GM19452 (cell line): Measurements from ENCODE around the gene ARL6IP6.
"Not testable (repeated sequence)": the region's sequence is repeated elsewhere in the genome, so short reads cannot be mapped to it uniquely, and the experiment has no call there.

Source experiments
- ATAC-seq: cut with Tn5 transposase; IDR thresholded peaks from one replicate; pipeline ENCODE4 v1.9.1; 2021; ENCODE audit not compliant: unreplicated experiment

Gene ARL6IP6

DNA sequence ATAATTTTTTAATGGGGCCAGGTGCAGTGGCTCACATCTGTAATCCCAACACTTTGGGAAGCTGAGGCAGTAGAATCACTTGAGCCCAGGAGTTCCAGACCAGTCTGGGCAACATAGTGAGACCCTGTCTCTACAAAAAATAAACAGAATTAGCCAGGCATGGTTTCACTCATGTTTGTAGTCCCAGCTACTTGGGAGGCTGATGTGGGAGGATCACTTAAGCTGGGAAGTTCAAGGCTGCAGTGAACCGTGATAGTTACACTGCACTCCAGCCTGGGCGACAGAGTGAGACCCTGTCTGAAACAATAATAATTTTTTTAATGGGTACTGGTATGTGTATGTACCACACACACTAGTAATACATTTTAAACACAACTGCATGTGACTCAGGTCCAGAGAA lies 2.4 kb downstream of the ARL6IP6 start:
- no peak for ATAC-seq

DNA sequence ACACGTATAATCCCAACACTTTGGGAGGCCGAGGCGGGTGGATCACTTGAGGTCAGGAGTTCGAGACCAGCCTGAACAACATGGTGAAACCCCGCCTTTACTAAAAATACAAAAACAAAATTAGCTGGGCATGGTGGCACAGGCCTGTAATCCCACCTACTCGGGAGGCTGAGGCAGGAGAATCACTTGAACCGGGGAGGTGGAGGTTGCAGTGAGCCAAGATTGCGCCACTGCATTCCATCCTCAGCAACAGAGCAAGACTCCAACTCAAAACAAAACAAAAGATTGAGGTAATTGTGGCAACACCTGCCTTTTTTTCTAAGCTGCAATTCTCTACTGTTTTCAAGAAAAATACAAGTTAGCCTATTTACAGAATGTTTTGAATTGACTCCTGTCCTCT lies 4.2 kb downstream of the ARL6IP6 start:
- not testable (repeated sequence) for ATAC-seq

DNA sequence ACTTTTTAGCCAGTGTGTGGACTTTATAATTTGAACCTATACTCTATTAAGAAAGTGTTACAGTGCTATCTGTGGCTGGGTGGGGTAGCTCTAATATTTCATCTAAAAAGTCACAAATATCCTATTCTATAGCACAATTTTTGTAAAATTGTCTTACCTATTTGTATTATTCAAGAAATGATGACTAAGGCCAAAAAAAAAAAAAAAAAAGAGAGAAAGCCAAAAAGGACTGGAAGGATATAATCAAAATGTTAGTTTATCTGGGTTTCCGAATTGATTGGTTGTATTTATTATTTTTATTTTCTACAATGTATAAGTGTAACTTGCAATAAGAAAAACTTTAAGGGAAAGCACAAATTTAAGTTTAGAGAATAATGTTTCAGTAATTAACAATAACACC lies 5.5 kb downstream of the ARL6IP6 start:
- ATAC-seq = no peak

DNA sequence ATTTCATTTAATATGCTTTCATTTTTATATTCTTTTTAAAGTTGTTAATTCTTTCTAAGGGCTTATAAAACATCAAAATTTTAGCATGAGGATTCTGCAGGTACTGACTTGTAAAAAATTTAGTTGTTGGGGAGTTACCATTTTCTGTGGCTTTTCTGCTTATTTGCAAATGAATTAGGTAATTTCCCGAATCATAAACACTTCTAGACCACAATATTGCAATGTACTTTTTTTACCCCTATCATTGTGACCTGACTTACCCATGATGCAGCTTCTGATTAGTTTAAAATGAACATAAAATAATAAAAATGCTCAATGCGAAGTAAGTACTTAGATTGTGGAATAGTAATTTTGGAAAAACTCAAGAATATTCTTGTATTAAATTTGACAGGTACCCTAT lies 11.4 kb downstream of the ARL6IP6 start:
- ATAC-seq = no peak

DNA sequence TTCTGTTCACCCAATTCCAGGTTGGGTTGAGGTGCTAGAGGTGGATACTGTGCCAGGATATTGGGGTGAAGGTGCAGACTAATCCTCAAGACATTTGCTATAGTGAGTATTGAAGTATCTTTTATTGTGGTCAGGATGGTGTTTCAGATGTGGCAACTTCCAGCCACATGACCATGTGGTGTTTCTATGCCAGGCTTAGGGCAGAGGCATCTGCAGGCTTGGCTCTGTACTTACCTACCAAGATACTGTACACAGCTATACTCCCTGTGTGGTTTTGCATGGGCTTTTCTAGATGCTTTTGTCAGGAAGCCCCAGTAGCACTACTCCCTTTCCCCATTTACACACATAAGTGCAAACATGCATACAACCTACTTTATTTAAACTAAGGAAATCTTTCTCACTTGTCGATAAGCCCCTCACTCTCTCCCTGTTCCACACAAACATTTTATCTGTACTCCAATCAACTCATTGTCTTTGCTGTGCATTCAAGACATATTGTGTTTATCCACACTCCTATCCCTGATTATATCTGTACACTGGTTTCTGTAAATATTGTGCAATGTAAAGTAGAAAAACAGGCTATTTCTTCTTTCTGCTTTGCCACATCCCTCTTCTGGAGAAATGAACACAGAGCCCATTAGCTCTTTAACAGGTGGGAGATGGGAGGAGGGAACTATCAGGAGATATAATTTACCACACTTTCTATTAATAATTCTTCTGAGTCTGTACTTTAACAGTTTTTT lies 12.3 kb downstream of the ARL6IP6 start:
- peak; percentile 90 for ATAC-seq

DNA sequence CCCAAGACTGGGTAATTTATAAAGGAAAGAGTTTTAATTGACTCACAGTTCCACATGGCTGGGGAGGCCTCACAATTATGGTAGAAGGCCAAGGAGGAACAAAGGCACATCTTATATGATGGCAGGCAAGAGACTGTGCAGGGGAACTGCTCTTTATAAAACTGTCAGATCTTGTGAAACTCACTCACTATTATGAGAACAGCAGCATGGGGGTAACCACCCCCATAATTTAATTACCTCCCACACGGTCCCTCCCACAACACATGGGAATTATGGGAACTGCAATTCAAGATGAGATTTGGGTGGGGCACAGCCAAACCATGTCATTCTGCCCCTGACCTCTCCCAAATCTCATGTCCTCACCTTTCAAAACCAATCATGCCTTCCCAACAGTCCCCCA lies 19.1 kb downstream of the ARL6IP6 start:
- not testable (repeated sequence) for ATAC-seq

DNA sequence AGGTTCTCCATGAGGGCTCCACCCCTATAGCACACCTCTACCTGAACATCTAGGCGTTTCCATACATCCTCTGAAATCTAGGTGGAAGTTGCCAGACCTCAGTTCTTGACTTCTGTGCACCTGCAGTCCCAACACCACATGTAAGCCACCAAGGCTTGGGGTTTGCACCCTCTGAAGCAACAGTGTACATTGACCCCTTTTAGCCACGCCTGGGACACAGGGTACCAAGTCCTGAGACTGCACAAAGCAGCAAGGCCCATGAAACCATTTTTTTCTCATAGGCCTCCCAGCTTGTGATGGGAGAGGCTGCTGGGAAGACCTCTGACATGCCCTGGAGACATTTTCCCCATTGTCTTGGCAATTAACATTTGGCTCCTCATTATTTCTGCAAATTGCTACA lies 20.0 kb downstream of the ARL6IP6 start:
- no peak for ATAC-seq

DNA sequence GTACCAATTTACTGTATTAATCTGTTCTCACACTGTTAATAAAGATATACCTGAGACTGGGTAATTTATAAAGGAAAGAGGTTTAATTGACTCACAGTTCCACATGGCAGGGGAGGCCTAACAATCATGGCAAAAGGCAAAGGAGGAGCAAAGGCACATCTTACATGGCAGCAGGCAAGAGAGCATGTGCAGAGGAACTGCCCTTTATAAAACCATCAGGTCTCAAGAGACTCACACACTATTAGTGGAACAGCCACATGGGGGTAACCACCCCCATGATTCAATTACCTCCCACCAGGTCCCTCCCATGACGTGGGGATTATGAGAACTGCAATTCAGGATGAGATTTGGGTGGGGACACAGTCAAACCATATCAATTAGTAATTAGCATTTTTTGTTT lies 21.3 kb downstream of the ARL6IP6 start:
- ATAC-seq = not testable (repeated sequence)

DNA sequence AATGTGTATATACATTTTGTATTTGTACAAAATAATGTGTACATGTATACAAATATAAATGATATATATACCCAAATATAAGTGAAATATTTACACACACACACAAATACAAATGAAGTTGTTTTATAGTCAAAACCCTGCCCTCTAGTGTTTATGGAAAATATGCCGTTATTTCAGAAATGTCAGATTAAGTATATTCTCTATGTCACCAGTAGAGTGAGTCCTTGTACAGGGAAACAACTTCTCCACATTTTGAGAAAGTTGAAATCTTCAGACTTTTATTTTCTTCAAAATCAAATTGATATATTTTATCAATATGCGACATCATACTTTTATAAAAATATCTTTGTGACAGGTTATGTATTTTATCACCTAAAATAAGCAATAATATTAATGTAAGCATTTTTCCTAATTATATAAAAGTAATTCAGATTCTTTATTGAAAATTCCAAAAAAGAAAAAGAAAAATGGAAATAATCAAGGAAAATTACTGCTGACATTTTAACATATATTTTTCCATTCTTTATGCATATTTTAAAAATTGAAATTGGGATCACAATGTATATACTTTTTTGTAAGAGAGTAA lies 22.4 kb downstream of the ARL6IP6 start:
- peak; percentile 70 for ATAC-seq

DNA sequence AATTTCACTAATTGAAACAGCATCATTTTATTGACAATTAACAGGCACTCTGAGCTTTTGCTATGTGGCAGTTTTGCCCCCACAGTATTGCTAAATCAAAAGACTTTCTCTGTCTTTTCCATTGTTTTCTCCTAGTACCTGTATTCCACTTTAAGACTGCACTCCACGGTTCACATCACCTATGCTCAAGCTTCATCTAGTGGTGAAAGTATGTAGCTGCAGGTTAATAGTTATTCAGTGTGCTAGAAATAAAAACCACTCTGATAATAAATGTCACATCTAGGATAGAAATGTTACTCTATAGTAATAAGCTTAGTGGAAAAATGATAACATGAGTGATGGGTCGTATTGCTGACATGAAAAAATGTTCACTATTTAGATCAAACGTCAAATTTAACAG lies 24.6 kb downstream of the ARL6IP6 start:
- no peak for ATAC-seq

DNA sequence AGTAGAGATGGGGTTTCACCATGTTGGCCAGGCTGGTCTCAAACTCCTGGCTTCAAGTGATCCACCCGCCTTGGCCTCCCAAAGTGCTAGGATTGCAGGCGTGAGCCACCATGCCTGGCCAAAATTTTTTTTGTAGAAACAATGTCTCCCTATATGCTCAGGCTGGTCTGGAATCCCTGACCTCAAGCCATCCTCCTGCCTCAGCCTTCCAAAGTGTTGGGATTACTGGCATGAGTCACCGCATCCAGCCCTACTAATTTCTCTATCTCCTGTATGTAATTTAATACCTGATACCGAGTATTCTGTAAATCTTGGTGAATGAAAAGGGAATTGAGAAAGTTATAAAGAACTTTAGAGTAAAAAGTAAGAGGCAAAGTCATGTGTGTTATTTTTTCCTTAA lies 29.3 kb downstream of the ARL6IP6 start:
- ATAC-seq = not testable (repeated sequence)

DNA sequence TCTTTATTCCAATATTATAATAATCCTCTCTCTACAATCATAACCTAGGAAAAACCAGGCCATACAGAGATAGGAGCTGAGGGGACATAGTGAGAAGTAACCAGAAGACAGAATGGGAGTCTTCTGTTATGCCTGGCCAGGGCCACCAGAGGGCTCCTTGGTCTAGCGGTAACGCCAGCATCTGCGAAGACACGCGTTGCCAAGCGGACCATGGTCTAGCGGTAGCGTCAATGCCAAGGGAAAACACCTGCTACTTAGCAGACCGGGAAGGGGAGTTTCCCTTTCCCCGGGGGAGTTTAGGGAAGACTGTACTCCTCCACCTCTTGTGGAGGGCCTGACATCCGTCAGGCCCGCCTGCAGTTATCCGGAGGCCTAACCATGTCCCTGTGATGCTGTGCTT lies 36.6 kb downstream of the ARL6IP6 start:
- ATAC-seq = no peak

DNA sequence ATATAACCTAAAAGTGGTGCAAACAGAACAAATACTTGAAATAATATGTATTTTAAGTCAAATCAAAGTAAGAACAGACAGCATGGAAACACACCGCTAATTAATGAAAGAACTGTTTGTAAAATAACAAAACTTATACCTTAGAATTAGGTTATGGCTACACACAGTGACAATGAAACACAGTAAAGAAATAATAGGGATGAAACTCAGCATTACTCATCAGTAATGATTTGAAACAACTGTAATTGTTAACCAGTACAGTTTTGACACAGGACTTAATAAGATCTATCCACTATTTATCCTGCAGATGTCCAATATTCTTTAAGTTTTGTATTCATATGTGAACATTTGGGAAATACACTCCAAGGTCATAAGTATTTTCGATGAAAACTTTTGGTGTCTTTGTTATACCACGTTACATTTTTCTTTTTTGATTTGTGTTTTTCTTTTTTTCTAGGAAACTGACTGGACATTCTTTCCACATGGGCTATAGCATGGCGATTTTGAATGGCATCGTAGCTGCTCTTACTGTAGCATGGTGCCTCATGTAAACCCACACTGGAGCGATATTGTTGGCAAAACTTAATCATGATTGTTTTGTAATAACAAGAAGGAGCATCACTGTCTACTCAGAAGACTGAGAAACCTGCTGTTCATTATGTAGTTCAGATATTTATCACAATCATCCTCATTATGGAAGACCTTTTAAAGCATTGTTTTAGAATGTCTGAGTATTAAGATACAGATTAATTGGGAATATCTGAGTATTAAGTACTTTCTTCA lies 41.1 kb downstream of the ARL6IP6 start:
- ATAC-seq = no peak

DNA sequence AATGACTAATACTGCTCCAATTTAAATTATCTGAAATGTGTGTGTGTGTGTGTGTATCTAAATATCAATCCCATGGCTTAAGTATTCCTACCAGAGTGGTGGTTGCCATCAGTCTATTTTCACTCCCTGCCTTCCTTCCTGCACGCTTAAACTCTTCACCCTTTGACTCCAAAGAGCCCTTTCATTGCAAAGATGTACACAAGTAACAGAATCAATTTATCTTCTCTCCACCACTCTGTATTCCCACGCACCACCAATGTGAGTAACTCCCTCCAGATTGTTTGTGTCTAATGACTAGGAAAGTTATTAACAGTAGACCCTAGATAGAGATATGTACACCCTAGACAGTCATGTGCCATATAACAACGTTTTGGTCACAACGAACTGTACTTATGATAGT lies 42.8 kb downstream of the ARL6IP6 start:
- ATAC-seq = no peak

DNA sequence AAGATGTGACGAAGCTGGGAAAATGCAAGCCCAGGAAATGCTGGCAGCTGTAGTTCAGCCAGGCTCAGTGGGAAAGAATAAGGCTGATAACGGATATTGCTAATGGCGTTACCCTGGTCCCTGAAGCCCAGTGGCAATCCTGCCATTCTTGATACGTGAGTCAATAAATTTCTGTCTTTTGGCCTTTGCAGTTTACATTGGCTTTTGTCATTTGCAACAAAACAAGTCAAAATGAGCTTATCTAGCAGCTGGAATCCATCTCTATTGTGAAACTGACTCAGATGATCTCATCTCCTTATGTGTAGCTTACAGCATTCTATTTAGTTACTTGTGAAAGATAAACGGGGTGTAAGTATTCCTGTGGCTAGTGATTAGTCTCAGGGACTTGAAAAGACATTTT lies 43.8 kb downstream of the ARL6IP6 start:
- no peak for ATAC-seq

DNA sequence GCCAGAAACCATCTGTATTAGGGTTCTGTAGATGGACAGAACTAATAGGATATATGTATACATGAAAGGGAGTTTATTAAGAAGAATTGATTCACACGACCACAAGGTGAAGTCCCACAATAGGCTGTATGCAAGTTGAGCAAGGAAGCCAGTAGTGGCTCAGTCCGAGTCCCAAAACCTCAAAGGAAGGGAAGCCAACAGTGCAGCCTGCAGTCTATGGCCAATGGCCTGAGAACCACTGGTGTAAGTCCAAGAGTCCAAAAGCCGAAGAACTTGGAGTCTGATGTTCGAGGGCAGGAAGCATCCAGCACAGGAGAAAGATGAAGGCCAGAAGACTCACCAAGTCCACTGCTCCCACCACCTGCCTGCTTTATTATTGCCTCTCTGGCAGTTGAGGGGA lies 44.8 kb downstream of the ARL6IP6 start:
- ATAC-seq = not testable (repeated sequence)

DNA sequence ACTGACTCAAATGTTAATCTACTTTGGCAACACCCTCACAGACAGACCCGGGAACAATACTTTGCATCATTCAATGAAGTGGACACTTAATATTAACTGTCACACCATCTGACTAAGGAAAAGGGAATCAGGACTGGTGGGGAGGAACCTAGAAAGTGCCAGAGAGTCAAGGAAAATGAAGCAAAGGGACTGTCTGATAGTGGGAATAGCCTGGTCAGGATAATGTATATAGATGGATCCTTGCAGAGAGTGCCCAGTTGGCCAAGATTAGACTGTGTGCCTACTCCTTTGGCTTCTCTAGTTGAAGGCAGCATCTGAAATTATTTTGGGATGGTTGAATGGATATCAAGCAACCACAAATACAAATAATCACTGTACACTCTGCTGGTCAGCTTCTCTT lies 45.2 kb downstream of the ARL6IP6 start:
- no peak for ATAC-seq

DNA sequence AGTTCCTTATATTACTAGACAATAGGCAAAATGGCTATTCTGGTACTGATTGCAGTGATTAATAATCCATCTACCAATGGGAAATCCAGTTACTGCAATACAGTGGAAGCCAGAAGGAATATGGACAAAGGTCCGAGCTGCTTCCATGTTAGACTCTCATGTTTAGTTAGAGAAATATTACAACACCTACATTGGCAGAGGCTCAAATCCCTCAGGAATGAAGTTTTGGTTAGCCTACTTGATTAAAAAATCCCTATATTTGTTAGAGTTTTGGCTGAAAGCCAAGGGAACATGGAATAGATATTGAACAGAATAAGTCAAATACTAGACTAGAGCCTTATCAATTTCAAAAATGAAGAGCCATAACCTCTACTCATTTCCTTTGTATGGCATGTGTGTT lies 48.5 kb downstream of the ARL6IP6 start:
- no peak for ATAC-seq

DNA sequence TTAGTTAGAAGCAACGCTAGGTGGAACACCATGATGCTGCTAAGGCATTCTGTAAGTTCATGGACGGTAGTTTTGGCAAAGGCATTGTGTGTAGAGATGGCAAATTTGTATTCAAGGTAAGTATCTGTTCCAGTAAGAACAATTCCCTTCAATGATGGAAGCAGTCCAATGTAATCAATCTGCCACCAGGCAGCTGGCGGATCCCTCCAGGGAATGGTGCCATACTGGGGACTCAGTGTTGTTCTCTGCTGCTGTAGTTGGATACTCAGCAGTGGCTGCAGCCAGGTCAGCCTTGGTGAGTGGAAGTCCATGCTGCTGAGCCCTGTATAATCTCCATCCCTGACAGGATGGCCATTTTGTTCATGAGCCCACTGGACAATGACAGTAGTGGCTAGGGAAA lies 62.8 kb downstream of the ARL6IP6 start:
- ATAC-seq = no peak

DNA sequence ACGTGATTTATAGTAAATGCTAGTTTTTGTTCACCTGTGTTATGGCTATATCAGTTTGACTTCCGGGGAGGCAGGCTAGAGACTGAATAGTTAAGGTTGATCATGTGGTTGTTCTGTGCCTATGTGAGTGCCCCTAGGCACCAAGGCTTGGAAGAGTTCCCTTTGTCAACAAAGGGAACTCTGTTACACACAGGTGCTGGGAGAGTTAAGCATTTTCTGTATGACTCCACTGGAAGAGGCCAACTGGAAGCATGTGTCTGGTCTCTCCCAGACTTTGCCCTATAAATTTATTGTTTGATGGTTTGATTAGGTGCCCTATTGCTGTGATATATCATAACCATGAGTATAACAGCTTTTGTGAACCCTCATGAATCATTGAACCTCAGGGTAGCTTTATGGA lies 63.8 kb downstream of the ARL6IP6 start:
- ATAC-seq = no peak

DNA sequence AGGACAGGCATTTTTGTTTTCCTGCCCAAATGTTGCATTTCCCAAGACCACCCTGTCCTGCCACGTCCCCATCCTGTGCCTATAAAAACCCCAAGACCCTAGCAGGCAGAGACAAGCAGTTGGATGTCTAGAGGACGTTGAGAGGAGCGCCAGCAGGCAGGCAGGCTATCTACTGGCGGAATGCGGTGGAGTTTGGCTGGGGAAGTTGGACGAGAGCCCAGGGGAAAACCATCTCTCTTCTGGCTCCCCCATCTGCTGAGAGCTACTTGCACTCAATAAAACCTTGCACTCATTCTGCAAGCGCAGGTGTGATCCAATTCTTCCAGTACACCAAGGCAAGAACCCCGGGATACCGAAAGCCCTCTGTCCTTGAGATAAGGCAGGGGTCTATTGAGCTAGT lies 72.5 kb downstream of the ARL6IP6 start:
- no peak for ATAC-seq

DNA sequence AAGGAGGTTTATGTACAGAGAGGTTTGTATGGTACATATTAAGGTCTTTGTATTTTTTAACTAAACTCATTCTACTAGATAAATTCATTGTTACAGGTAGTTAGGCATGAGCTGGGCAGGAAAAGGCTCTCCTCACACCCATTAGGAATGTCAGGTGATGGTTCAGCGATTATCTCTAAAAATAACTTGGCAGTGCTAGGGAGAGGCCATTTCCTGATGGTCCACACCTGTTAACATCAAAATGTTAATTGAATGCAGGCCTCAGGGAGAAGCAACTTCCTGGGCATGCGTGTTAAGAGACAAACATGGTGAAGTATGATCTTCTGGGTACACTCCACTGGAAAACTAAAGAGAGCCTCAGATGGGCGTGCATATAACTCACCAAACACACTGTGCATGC lies 73.6 kb downstream of the ARL6IP6 start:
- ATAC-seq = no peak
